Posterior cingulate gyrus (tissue), 11 donors: ENCODE results near the gene RNPS1.
"Not testable (repeated sequence)": the region's sequence is repeated elsewhere in the genome, so short reads cannot be mapped to it uniquely, and the experiment has no call there.

Experiments used
- DNase-seq, 10 donors: peaks; one replicate each; pipeline versions ENCODE4 v3.0.0 to v3.0.0-alpha.2; 2020 to 2021; ENCODE audit warnings: mixed read lengths in 3 of 10
- intact Hi-C: fragments of 100-400 bp; cut with DNase I; formaldehyde crosslinking; loops from one replicate; pipeline ENCODE4 v1.15.1; 2023

Gene RNPS1

DNA sequence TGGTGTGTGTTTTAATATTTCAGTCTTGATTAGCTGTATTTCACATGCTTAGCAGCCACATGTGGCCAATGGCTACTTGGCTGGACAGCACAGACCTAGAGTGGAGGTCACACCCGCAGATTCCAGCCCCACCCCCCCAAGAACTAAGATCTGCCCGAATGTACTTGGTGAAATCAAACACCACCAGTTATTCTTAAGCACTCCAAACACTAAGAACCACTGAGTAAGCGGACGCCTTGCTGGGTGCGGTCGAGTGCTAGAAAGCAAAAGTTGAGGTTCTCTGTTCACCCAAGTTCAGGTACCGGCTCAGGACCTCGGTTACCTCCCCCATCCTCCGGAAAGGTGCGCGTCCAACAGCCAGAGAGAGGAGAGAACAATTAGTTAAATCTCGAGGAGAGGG, 1.0 kb downstream of the RNPS1 start:
- intact Hi-C loops, DNase-seq: not testable (repeated sequence)

DNA sequence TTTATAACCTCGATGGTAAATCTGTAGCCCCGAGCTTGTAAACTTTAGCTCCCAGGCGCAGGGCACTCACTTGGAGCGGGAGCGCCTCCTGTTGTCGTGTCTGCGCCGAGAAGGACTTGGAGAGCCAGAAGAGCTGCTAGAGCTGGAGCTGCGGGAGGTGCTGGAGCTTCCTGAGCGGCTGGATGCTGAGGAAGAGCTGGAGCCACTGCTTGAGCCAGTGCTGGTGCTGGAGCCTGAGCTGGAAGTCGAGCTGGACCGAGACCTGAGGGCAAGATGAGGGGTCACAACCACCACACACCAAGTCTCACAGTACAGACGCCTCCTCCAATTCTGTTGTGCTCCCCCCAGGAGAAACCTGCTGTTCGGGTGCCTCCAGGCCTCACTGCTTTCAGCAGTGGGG, 4.9 kb downstream of the RNPS1 start:
- intact Hi-C loops: not testable (repeated sequence)
- peak in 1 of 10 donors; percentile 50 for DNase-seq

DNA sequence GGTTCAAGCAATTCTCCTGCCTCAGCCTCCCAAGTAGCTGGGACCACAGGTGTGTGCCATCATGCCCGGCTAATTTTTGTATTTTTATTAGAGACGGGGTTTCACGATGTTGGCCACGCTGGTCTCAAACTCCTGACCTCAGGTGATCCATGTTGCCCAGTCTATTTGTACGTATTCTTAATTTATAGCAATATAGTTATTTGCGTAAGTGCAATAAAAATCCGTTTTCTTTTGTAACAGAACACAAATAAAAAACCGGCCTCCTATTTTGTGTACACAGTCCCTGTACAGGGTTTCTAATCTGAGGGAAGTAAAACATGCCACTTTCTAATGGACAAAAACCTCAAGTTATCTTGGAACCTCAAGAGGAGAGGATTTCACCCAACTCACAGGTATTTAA, 7.7 kb downstream of the RNPS1 start:
- intact Hi-C loops: no loop called here
- peak in 1 of 10 donors; percentile 10 for DNase-seq

DNA sequence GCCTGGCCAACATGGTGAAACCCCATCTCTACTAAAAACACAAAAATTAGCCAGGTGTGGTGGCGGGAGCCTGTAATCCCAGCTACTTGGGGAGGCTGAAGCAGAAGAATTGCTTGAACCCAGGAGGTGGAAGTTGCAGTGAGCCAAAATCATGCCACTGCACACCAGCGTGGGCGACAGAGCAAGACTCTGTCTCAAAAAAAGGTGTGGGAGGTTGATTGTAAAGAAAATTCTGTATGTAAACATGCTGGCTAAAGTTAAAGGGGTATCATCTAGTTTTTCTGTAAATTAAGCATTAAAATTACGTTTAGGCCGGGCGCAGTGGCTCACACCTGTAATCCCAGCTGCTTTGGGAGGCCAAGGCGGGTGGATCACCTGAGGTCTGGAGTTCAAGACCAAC, 9.4 kb downstream of the RNPS1 start:
- DNase-seq: peak in 1 of 10 donors; percentile 7
- intact Hi-C loops: not testable (repeated sequence)

DNA sequence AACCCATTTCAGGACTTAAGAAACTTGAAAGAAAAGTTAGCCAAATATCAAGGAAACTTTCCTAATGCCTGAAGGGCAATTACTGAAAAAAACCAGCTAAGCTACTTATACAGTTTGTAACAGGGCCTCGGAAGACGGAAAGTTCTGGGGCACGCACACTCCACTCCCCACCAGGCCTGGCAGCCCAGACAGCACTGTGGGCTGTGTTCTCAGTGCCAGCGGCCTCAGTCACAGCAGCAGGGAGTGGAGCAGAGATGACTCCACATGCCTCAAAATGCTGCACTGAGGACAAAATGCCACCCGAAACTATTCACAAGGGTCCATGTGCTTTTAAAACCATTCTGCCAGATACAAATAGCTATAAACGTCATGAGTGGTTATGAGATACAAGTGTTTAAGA, 10.2 kb downstream of the RNPS1 start:
- DNase-seq: peak in 3 of 10 donors; percentile 37 to 75 (median 66)
- intact Hi-C loops: no loop called here

DNA sequence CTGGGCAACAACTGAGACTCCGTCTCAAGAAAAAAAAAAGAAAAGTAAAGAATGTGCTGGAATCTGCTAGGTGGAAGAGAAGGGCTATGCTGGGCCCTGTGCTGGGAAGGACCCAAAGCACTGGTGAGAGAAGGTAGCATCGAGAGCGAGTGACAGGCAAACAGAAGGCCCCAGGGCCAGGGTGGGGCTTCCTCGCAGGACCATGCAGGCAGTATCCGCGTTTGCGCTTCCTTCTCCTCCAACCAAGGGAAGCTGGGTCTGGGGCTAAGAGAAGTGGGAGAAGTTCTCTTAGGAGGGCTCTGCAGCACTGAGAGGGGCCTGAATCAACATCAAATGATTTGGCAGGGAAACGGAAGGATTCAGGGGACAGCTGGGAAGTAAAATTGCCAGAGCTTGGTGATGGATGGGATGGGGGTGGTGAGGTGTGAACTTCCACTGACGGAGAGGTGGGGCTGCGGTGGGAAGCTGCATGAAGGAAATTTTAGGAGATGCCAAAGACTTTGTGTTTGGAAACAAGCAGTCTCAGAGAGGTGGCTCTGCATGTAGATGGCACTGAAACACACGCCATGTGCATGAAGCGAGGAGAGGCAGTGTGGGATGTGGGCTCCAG, 11.3 kb downstream of the RNPS1 start:
- peak in 3 of 10 donors; percentile 18 to 82 (median 80) for DNase-seq
- intact Hi-C loops: no loop called here

DNA sequence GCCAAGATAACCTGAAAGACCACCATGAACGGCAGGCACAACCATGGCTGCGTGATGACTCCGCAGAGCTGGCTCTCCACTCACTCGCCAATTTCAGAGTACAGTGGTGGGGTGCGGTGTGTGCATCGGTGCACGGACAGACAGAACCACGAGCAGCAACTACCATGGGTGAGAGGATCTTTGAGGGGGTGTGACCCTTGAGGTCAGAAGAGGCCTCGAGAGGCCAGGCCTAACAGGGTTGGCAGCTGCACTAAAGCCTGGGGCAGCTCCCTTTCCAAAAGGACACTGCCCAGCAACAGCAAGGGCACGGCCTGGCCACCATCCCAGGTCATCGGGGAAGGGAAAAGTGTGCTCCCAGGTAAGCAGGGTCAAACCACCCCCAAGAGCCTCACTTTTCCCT, 14.6 kb downstream of the RNPS1 start:
- DNase-seq: peak in 1 of 10 donors; percentile 26
- intact Hi-C loops: no loop called here

DNA sequence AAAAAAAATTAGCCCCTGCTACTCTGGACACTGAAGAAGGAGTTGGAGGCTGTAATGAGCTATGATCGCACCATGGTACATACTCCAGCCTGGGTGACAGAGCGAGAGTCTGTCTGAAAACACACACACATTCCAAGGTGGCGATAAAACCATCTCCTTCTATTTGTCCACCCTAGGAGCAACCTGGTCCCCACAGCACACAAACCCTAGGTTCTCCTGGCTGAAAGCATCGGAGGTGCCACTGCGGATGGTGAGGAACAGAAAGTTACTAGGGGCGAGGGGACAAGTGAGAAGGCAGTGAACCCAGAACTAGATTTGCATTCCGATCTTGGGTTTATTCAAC, 15.1 kb downstream of the RNPS1 start:
- no peak for DNase-seq
- intact Hi-C loops: no loop called here

DNA sequence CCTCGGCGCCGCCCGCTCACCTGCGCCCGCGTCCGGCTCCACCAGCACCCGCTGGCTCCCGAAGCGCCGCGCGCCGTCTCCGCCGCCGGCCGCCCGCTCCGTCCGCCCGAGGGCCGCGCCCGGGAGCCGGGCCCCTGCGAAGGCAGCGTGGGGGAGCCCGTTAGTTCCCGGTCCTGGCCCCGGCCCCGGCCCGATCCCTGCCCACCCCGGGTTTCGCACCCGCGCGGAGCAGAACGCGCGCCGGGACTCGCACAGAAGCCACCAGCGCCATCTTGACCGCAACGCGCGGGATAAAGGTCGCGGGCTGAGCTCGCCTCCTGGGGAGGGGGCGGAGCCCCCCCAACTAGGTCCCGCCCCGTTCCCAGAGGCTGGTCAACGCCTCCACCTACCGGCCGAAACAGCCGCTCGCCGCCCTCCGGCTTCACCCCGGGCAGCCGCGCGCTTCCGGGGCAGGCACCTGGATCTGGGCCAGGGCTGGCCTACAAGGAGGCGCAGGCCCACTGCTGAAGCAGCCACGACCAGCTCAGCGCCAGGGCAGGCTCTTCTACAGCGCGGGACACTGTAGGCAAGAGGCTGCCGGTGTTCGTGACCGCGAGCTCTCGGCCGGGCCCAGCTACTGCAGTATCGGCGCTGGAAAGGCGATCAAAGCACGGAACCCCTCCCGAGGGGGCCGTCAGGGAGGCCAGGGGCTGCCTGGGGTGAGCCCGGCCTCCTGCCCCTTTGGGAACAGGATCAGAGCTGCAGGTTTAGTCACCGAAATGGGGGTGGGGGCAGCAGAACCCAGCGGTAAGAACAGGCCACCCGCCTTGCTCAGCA, 16.4 kb downstream of the RNPS1 start, which contains the start of gene ECI1:
Gene ECI1 (minus strand): TSS at position 292 of the 816 bp plus-strand sequence. CDS start 21 bp downstream, at position 271.
- intact Hi-C loops: loop anchor here (1.0 kb wide), 1 partner anchor 96 kb away; the partner anchor contains the start of gene TRAF7
- DNase-seq: peak; percentile 86 to 98 (median 91)

DNA sequence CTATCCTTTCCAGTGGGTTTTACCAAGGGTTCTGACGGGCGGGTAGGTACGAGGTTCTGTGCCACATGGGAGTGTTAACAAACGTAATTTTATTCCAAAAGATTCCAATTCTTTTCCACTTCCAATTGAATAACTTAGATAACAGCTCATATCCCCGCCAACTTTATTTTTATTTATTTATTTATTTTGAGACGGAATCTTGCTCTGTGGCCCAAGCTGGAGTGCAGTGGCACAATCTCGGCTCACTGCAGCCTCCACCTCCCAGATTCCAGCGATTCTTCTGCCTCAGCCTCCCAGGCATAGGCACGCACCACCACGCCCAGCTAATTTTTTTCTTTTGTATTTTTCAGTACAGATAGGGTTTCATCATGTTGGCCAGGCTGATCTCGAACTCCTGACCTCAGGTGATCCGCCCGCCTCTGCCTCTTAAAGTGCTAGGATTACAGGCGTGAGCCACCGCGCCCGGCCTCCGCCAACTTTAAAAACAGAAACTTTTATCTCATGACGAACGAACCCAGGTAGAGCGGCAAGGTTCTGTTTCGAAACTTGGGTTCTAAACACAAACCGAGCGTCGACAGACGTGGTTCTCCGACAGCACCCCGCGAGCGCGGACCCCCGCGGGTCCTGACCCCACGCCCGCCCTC, 17.2 kb downstream of the RNPS1 start:
- intact Hi-C loops: loop anchor here (1.0 kb wide), 1 partner anchor 95 kb away; the partner anchor contains the start of gene TRAF7
- no peak for DNase-seq

DNA sequence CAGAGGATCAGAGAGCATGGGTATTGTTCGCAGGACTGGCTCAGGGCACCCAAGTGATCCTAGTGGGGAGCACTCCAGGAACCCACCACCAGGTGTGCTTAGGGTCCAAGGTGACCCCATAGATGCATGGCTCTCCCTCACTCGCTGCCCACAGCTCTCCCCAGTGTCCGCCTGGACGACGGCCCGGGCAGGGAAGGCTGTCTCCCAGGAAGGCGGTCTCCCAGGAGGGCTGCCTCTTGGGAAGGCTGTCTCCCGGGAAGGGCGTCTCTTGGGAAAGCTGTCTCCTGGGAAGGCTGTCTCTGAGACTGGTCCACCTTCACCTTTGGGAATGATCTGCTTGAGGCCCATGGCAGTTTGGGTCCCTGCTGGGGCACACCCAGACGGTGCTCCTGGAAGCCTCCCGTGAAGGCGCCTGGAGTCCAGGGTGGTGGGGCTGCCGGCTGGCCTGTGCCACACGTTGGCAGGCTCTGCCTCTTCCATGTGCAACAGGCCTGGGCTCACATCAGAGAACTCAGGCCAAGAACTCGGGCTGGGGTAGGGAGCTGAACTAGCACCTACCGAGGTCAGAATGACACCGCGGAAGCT, 21.5 kb downstream of the RNPS1 start:
- intact Hi-C loops: no loop called here
- DNase-seq: peak in 1 of 10 donors; percentile 61

DNA sequence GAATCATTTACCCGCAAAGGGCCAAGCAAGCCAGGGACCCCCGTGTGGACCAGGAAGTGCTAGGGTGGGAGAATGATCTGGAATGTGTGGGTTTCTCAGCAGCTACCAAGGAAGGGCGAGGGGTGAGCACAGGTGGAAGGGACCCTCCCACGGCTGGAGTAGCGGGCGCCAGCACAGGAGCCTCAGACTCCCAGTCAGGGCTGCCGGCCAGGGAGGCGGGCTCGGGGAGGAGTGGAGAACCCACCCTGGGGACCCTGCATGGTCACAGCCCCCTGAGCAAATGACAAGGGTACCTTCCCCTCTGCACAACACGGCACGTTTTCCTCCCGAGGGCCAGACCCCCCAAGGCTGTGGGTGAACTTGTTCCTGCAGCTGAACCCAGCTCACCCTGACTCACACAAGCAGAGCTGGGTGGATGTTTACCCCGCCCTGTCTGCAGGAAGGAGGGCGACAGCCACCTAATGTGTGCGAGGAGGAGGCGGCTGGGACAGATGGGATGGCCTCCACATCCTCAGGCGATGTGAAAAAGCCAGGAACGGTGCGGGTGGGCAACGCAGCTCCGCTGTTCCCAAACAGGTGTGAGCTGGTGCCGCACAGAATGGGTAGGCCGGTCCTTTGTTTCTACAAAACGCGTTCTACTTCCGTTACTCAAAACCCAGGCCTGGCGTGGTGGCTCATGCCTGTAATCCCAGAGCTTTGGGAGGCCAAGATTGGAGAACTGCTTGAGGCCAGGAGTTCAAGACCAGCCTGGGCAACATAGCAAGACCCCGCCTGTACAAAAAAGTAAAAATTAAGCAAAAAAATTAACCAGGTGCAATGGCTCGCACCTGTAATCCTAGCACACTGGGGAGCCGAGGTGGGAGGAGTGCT, 22.8 kb downstream of the RNPS1 start:
- intact Hi-C loops: no loop called here
- DNase-seq: peak in 1 of 10 donors; percentile 65

DNA sequence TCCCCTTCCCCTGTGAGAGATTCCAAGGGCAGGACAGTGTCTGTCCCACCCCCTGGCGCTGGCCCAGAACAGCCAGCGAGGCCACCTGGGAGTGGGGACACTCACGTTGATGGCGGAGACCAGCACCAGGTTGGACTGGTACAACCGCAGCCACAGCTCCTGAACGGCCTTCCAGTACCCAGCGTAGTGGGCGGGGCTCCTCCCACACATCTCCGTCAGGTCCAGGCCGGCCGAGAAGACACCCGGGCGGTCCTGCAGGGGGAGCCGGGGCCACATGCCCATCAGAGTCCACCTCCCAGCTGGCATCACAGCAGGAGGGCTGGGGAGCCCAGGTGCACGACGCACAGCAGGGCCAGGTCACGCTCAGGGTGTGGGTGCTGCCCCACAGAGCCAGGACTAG, 23.6 kb downstream of the RNPS1 start:
- DNase-seq: peak in 1 of 10 donors; percentile 69
- intact Hi-C loops: no loop called here

DNA sequence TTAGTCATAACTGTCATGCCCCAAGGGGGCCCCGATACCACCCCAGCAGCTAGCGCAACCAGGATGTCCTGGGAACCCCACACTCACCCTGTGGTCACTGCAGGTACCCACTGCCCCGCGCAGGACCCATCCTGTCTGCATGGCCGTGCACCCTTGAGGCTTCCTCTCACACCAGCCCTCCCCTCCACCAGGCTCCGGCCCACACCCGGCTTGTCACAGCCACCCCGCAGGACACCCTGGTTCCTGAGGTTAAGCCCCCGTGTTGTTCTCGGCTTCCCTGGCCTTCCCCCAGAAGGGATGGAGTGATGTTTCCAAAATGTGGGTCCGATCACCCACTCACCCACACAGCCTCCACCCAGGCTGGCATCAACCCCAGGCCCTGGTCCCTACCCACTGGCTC, 24.1 kb downstream of the RNPS1 start:
- intact Hi-C loops: no loop called here
- DNase-seq: peak in 1 of 10 donors; percentile 59

DNA sequence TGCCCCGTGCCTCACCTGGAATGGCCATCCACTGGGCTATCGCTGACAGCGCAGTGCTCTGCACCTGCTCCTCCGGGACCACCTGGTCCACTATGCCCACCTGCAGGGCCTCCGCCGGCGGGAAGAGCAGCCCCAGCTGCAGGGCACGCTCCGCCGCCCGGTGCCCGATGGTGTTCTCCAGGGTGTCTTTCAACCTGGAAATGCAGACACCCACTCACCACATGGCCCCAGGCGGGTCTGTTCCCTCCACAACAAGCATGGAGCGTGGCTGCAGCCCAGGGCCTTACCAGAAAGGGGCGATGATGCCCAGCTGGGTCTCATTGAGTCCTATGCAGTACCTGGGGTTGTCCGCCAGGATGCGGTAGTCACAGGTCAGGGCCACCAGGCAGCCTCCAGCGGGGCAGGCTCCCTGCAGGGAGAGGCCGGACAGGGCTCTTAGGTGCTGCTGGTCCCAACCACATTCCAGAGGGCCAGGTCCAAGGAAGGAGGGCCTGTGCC, 24.8 kb downstream of the RNPS1 start:
- peak in 1 of 10 donors; percentile 71 for DNase-seq
- intact Hi-C loops: no loop called here

DNA sequence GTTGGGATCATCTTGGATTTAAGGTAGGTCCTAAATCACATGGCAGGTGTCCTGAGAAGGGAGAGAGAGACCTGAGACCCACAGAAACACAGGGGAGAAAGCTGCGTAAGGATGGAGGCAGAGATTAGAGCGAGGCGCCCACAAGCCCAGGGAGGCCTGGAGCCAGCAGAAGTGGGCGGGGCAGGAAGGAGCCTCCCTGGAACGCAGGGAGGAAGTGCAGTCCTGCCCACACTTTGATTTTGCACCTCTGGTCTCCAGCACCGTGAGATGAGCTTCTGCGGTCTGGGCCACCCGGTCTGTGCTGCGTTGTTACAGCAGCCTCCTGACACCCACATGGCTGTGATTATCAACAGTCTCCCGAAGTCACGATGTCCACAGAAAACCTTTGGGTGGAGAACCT, 25.3 kb downstream of the RNPS1 start:
- DNase-seq: peak in 4 of 10 donors; percentile 34 to 90 (median 67)
- intact Hi-C loops: no loop called here

DNA sequence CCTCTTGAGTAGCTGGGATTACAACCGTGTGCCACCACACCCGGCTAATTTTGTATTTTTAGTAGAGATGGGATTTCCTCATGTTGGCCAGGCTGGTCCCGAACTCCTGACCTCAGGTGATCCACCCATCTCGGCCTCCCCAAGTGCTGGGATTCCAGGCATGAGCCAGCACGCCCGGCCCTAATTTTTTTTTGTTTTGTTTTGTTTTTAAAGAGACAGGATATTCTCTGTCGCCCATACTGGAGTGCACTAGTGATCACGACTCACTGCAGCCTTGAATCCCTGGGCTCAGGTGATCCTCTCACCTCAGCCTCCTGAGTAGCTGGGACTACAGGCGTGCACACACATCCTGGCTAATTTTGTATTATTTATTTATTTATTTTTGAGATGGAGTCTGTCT, 27.6 kb downstream of the RNPS1 start:
- intact Hi-C loops, DNase-seq: not testable (repeated sequence)

DNA sequence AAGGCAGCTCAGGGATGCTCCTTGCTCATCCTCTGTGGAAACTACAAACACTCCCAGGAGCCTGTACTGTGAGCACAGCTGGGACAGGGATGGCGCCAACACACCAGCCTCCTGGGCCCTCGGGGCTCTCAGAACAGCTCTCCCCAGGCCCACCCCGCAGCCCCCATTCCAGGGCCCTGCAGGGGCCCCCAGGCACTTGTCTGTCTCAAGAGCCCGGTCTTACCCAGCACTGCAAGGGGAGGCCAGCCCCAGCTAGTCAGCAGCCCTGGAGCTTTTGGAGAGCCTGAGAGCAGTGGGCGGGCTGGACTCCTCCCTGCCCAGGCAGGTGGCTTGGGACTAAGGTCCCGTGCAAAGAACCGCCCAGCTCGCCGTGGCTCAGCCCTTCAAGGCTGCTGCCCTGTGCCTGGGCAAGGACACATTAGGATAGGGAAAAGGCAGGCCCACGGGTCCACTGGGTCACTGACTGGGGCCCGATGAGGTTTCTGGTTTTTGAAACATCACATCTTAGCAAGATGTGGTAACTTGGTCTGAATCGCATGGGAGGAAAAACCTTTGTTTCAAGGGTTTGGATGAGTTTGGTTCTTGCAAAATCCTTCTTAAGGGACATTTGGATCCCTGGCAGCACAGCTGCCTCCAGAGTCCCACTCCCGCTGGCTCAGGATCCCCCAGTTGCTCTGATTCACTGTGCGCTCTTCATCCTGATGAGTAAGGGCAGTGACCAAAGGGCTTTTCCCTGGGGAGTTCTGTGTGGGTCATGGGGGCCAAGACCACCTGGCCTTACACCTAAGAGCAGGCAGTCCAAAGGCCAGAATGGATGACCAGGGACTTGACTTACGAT, 28.9 kb downstream of the RNPS1 start:
- intact Hi-C loops: no loop called here
- no peak for DNase-seq
